GM20000 (cell line): ENCODE data around the gene SORT1.
"Not testable (repeated sequence)": the region's sequence is repeated elsewhere in the genome, so short reads cannot be mapped to it uniquely, and the experiment has no call there.

ENCODE experiments used
- DNase-seq: peaks from one replicate; pipeline ENCODE4 v3.0.0; 2012; ENCODE audit warnings: low spot score
- TF ChIP-seq, protein P1 (sequence below): IDR thresholded peaks from 2 replicates; pipeline ENCODE4 v1.5.1; 2012; ENCODE audit warnings: mild to moderate bottlenecking, control low read depth; ENCODE audit errors: extremely low read depth, missing control alignments

Gene SORT1

DNA sequence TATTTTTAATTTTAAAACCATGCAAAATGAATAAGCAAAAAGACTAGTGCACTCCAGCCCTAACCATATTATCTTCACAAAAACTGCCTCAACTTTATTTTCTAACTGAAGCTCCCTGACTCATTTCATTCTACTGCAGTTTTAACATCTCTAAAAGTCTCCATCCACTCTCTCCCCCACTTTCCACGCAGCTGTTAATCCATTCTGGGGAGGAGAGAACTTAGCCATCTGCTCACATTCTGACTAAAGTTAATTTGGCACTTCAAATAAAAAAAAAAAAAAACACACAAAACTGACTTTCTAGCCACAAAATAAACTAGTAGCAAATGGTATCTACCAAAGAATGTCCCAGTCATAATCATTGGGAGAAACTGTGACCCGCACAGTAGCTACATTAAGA is 85.5 kb downstream of the SORT1 start:
- no peak for DNase-seq

GRCh38 chr1:109309347-109309746 is 88.4 kb downstream of the SORT1 start:
- no peak for DNase-seq
- TF ChIP-seq, protein P1, sequence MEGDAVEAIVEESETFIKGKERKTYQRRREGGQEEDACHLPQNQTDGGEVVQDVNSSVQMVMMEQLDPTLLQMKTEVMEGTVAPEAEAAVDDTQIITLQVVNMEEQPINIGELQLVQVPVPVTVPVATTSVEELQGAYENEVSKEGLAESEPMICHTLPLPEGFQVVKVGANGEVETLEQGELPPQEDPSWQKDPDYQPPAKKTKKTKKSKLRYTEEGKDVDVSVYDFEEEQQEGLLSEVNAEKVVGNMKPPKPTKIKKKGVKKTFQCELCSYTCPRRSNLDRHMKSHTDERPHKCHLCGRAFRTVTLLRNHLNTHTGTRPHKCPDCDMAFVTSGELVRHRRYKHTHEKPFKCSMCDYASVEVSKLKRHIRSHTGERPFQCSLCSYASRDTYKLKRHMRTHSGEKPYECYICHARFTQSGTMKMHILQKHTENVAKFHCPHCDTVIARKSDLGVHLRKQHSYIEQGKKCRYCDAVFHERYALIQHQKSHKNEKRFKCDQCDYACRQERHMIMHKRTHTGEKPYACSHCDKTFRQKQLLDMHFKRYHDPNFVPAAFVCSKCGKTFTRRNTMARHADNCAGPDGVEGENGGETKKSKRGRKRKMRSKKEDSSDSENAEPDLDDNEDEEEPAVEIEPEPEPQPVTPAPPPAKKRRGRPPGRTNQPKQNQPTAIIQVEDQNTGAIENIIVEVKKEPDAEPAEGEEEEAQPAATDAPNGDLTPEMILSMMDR = no peak

More for the DNA sequence above, 85.5 kb downstream of the SORT1 start:
- TF ChIP-seq, protein P1 = no peak

- no peak for DNase-seq
- TF ChIP-seq, protein P1 = no peak
Observed at GRCh38 chr1:109307274-109308021, 90.3 kb downstream of the SORT1 start.

DNA sequence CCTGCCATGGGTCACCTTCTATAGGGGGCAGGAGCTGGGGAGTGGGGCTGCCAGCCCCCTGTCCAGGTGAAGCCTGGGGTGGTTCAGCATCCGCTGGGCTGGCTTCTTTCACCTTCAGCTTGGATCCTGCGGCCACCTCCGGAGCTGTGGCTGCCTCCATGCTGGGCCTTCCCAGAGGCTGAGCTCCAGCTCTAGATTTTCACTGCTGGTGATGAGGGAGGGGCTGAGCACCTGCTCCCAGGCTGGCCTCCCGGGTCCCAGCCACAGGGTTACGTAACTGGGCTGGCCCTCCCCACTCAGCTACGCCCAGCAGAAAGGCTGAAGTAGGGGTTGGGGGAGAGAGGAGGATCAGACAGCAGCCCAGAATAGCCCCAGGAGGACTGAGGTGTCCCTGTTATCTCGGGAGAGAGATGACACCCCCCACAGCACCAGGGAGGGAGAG is 90.9 kb downstream of the SORT1 start, which contains the start of gene MYBPHL:
MYBPHL (minus strand) TSS at position 180 of the 442 bp plus-strand sequence; CDS start at position 160, 20 bp downstream.
- TF ChIP-seq, protein P1 = no peak
- DNase-seq = no peak

GRCh38 chr1:109305991-109306390 is 91.7 kb downstream of the SORT1 start:
- not testable (repeated sequence) for DNase-seq

DNA sequence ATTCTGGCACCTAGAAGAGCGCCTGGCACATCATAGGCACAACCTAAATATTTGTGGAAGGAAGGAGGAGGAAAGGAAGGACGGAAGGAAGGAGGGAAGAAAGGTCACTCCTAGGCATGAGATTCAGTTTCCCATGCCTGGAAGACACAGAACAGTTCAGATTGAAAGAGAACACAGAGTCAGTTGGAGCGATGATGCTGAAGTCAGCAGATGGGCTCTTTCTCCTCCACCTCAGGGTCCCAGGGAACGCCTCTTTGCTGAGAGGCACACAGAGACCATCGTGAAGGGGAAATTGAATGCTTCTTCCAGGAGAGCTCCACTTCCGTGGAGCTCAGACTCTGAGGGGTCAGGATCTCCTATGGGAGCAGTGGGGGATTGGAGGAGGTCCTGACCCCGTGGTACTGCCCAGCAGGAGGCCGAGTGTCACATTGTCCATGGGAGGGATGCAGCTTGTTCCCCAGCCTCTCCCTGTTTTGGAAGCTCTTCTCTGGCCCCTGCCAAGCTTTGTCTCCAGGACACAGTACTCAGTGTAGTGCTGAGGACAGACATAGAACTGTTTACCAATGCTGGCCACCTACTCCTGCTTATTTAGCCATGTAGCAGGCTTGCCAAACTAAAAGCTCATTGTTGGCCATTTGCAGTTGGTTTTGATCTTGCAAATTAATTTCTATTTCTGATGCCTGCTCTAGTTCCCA is 93.3 kb downstream of the SORT1 start:
- TF ChIP-seq, protein P1 = no peak
- no peak for DNase-seq

GRCh38 chr1:109301874-109302273 is 95.8 kb downstream of the SORT1 start:
- TF ChIP-seq, protein P1 = no peak
- DNase-seq = no peak
